GM21367 (cell line): ENCODE data around the gene GPBP1L1.
A peak's percentile ranks its signal among the peaks of the same experiment; 100 is the strongest.
"Not testable (repeated sequence)": the region's sequence is repeated elsewhere in the genome, so short reads cannot be mapped to it uniquely, and the experiment has no call there.

ENCODE experiments used
- ATAC-seq: cut with Tn5 transposase; IDR thresholded peaks from one replicate; pipeline ENCODE4 v1.9.1; 2021; ENCODE audit not compliant: unreplicated experiment

The GPBP1L1 gene

DNA sequence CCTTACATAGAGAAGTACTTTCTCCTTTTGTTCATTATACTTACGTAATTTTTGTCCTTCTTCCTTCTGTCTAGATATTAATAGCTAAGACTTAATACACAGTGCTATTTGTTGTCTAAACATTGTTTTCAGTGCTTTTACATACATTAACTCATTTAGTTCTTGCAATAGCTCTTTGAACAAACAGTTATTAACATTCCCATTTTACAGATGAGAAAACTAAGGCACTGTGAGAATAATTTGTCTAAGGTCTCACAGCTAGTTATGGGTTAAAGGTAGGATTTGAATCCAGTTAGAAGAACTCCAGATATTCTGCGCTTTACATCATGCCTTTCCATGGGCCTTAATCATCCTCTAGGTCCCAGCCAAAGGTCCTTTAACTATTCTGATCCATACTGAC lies 82.1 kb downstream of the GPBP1L1 start:
- ATAC-seq: no peak

- not testable (repeated sequence) for ATAC-seq
Observed at GRCh38 chr1:45596765-45597164, 89.6 kb downstream of the GPBP1L1 start.

DNA sequence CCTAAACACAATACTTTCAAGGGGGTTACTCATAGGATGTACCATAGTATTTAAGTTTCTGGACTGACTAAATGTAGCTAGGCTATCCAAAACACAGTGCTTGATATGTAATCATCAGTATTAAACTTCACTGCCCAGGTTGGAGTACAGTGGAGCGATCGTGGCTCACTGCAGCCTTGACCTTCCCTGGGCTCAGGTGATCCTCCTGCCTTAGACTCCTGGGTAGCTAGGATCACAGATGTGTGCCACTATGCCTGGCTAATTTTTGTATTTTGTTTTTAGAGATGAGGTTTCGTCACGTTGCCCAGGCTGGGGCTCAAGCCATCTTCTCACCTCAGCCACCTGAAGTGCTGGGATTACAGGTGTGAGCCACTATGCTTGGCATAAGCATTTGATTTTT lies 91.9 kb downstream of the GPBP1L1 start:
- no peak for ATAC-seq

- ATAC-seq: no peak
Observed at GRCh38 chr1:45589861-45590260, 96.5 kb downstream of the GPBP1L1 start.

DNA sequence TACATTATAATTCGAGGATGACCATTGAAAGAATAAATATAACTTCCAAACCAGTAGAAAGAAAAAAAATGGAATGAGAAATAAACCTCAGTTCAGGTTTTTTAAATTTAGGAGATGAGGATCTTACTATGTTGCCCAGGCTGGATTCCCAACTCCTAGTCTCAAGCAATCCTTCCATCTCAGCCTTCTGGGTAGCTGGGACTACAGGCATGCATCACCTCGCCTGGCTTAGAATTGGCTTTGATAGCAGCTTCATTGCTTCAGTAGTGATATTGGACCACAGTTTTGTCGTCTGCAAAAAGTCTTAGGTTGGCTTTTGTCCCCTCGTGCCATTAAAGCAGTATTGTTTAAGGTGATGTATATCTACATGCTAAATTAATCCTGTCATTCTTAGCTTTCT lies 99.6 kb downstream of the GPBP1L1 start:
- ATAC-seq: no peak

DNA sequence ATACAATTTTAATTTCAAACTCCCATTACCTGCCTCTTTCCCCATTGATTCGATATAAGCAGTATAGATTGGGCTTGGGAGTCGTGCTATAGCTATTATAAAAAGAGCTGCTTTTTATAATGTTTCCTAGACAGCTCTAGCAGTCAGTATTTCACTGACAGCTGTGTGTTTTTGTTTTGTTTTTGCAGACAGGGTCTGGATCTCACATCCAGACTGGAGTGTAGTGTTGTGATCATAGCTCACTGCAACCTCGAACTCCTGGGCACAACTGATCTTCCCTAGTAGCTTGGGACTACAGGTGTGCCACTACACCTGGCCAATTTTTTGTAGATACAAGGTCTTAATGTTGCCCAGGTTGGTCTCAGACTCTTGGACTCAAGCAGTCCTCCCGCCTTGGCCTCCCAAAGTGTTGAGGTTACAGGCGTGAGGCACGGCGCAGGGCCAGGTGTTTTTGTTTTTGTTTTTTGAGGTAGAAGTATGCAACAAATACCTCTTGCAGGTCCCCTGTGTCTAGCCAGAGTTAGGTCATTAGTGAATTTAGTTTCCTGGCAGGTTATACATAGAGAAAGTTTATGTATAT lies 100.7 kb downstream of the GPBP1L1 start:
- ATAC-seq: no peak

DNA sequence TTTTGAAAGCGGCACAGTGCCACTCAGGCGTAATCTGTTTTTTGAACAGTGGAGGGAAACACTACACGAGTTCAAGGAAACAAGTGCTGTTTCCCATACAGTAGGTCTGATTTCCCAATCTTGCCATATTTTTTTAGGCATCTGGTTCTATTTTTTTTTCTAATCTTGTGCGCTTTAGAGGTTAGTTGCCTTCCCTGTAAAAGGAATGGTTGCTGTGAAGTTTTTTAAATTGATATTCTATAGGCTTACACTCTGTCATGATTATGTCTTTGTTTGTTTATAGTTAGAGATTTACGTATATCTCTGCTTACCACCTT lies 101.3 kb downstream of the GPBP1L1 start:
- no peak for ATAC-seq

DNA sequence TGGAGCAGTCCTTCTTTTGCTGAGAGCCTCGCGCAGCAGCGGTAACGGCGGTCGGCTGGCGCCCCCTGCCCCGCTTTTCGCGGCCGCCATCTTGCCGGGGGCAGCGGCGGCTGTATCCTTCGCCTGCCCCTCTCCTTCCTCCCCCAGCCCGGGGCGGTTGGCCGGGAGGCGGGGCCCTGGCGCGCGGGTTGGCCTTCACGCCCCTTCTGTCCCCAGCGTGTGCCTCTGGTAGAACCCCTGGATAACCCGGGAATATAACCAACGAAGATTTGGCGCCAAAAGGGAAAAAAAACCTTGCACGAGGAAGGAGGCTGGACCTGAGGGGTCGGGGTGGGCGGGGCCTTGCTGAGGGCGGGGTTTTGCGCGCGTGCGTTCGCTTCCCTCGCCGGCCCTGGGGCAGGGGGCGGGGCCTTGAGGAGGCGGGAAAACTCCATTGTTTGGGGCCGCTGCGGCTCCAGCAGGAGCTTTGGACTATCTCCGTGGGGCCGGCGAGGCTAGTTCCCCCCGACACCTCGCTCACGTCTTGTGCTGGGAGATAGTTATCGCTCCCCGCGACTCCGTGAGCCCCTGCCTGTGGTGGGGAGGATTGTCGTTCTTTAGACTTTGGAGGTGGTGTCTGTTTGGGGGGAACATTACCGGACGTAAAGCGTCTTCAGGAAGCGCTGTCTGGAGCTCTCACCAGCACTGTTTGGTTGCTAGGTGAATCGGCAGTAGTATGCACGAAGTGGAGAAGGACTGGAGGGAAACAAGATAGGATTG lies 101.8 kb downstream of the GPBP1L1 start:
- peak; percentile 27 for ATAC-seq

- ATAC-seq: peak; percentile 35
Observed at GRCh38 chr1:45583666-45584350, 102.5 kb downstream of the GPBP1L1 start, which contains the start of gene NASP. Gene NASP (plus strand): TSS chr1:45584041. CDS start chr1:45584147, 106 bp downstream.

DNA sequence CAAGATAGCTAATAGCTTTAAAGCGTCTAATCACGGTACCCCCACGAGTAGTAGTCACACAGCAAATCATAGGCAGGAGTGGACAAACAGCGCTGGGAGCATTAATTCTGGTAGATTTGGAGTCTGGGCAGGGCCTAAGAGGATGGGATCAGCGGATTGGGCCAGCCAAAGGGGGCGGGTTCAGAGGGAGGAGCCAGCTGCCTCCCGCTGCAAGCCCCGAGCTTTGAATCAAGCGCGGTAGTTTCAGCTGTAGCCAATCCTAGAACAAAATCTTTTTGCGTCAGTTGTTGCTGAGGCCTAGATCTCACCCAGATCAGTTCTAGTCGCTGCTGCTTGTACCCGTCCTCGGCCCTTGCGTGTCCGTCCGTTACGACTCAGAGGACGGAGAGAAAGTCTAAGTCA lies 103.1 kb downstream of the GPBP1L1 start:
- ATAC-seq: peak; percentile 71
